ENCODE results near the gene ACO2. TPM values are rescaled to one million over a fixed set of nuclear protein-coding genes. Genes with fewer than 3 reads are reported as not detected.
"Not testable (repeated sequence)": the region's sequence is repeated elsewhere in the genome, so short reads cannot be mapped to it uniquely, and the experiment has no call there.

ACO2 gene
- total RNA-seq, 5 donors from 2014 or later (not counting 1 experiment from before 2014, with no cell fraction given) = 72.0 to 82.2 (median 77.0) TPM

- ChIA-PET CTCF (interaction anchor here (0.6 to 0.7 kb wide), 2 partner anchors 184 to 700 kb away, joined by 4 to 5 read pairs; no protein-coding TSS in a partner anchor), POLR2A (no interaction called here)
- H3K9me3 Mint-ChIP-seq = no peaks in the 10 kb centered on the region
- H3K27ac ChIP-seq (ENCODE audit: low read length) = no peak overlapping the region
- DNase-seq = no peak
- no peak overlapping the region for H3K4me3 ChIP-seq (ENCODE audit: control insufficient read depth in 1 of 2, extremely low read depth in 1 of 2, low read length in 1 of 2)
- no peak overlapping the region for H3K4me3 Mint-ChIP-seq
- no peaks in the 10 kb centered on the region for H3K4me1 Mint-ChIP-seq
- no peaks in the 10 kb centered on the region for H3K4me1 ChIP-seq (ENCODE audit: control insufficient read depth in 1 of 2, extremely low read depth in 1 of 2, insufficient read depth in 2 of 2, low read length in 2 of 2)
- H3K36me3 Mint-ChIP-seq = no peaks in the 10 kb centered on the region
- H3K27me3 ChIP-seq (replicated peaks in 1 of 2; ENCODE audit: control insufficient read depth in 2 of 2, extremely low read depth in 1 of 2, insufficient read depth in 2 of 2, low read length in 1 of 2) = peaks cover 4 to 31% of the 10 kb centered on the region in 2 experiments
- whole genome bisulfite sequencing (ENCODE audit: insufficient coverage) = 58% methylated on average over 2 of the region's 8 CpGs
- H3K9me3 ChIP-seq = no peaks in the 10 kb centered on the region
- peak in 3 of 4 experiments; percentile 43 to 56 (median 49) for ATAC-seq (replicated peaks in 1 of 4)
- no peaks in the 10 kb centered on the region for H3K36me3 ChIP-seq (ENCODE audit: control insufficient read depth in 2 of 2, extremely low read depth in 1 of 2, insufficient read depth in 1 of 2, low read length in 1 of 2)
- H3K27me3 Mint-ChIP-seq = peaks cover 8 to 22% of the 10 kb centered on the region in 2 donors
- no peak overlapping the region for H3K27ac Mint-ChIP-seq
Observed at GRCh38 chr22:41565403-41566054, 96.6 kb downstream of the ACO2 start.

DNA sequence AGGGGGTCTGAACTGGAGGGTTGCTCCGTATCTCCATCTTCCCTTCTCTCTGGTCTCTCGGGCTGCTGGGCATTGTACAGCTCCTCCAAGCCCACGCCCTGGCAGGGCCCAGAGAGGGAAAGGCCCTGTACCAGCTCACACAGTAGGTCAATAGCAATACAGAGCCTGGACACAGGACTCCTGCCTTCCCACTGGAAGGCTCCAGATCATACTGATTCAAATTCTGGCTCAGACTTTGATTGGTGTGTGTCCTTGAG, 98.5 kb downstream of the ACO2 start:
- H3K27me3 ChIP-seq (replicated peaks in 1 of 2; ENCODE audit: control insufficient read depth in 2 of 2, extremely low read depth in 1 of 2, insufficient read depth in 2 of 2, low read length in 1 of 2) = peaks cover 0 to 12% of the 10 kb centered on the region in 2 experiments
- no peaks in the 10 kb centered on the region for H3K36me3 ChIP-seq (ENCODE audit: control insufficient read depth in 2 of 2, extremely low read depth in 1 of 2, insufficient read depth in 1 of 2, low read length in 1 of 2)
- no peak overlapping the region for H3K27ac ChIP-seq (ENCODE audit: low read length)
- Mint-ChIP-seq H3K27me3 (peaks cover 0 to 7% of the 10 kb centered on the region in 2 donors), H3K36me3 (no peaks in the 10 kb centered on the region), H3K27ac (no peak overlapping the region), H3K4me3 (no peak overlapping the region), H3K9me3 (no peaks in the 10 kb centered on the region), H3K4me1 (no peaks in the 10 kb centered on the region)
- POLR2A ChIA-PET = interaction anchor here in 1 of 2 donors (0.7 kb wide), 1 partner anchor 85 kb away, joined by 7 read pairs; no protein-coding TSS in a partner anchor
- CTCF ChIA-PET = no interaction called here
- no peaks in the 10 kb centered on the region for H3K9me3 ChIP-seq
- no peak overlapping the region for H3K4me3 ChIP-seq (ENCODE audit: control insufficient read depth in 1 of 2, extremely low read depth in 1 of 2, low read length in 1 of 2)
- DNase-seq (no peak), ATAC-seq (replicated peaks in 1 of 4) (no peak)
- WGBS (ENCODE audit: insufficient coverage) = no CpG with 5 or more reads among the region's 3 CpGs
- H3K4me1 ChIP-seq (ENCODE audit: control insufficient read depth in 1 of 2, extremely low read depth in 1 of 2, insufficient read depth in 2 of 2, low read length in 2 of 2) = no peaks in the 10 kb centered on the region

GRCh38 chr22:41568811-41569210, 99.9 kb downstream of the ACO2 start:
- ChIA-PET POLR2A (no interaction called here), CTCF (no interaction called here)
- no peaks in the 10 kb centered on the region for H3K4me1 ChIP-seq (ENCODE audit: control insufficient read depth in 1 of 2, extremely low read depth in 1 of 2, insufficient read depth in 2 of 2, low read length in 2 of 2)
- no peaks in the 10 kb centered on the region for H3K36me3 ChIP-seq (ENCODE audit: control insufficient read depth in 2 of 2, extremely low read depth in 1 of 2, insufficient read depth in 1 of 2, low read length in 1 of 2)
- ATAC-seq (replicated peaks in 1 of 4) (no peak), DNase-seq (no peak)
- Mint-ChIP-seq H3K27ac (no peak overlapping the region), H3K4me1 (no peaks in the 10 kb centered on the region), H3K36me3 (no peaks in the 10 kb centered on the region), H3K4me3 (no peak overlapping the region), H3K9me3 (no peaks in the 10 kb centered on the region), H3K27me3 (peaks cover 0 to 3% of the 10 kb centered on the region in 2 donors)
- H3K9me3 ChIP-seq = no peaks in the 10 kb centered on the region
- WGBS (ENCODE audit: insufficient coverage) = 56% methylated on average over 7 of the region's 7 CpGs
- H3K27me3 ChIP-seq (replicated peaks in 1 of 2; ENCODE audit: control insufficient read depth in 2 of 2, extremely low read depth in 1 of 2, insufficient read depth in 2 of 2, low read length in 1 of 2) = no peaks in the 10 kb centered on the region
- no peak overlapping the region for H3K4me3 ChIP-seq (ENCODE audit: control insufficient read depth in 1 of 2, extremely low read depth in 1 of 2, low read length in 1 of 2)
- no peak overlapping the region for H3K27ac ChIP-seq (ENCODE audit: low read length)

DNA sequence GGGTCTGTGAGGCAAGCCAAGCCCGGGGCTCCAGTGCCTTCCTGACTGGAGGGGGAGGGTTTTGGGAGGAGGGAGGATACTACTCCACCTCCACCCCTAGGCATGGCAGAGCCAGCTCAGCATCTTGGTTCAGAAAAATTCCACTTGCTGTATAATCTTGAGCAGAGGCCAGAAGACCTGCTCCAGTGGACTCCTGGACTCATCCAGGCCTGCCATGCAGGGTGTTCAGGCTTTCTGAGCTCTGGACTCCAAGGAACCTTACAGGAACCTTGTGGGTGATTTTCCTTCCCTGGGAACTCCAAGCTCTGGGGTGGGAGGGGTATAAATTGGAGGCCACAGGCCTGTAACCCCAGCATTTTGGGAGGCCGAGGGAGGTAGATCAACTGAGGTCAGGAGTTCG, 101.3 kb downstream of the ACO2 start:
- ChIA-PET POLR2A (interaction anchor here in 1 of 2 donors (0.5 kb wide), 1 partner anchor 59 kb away, joined by 7 read pairs; no protein-coding TSS in a partner anchor), CTCF (no interaction called here)
- Histone ChIP-seq H3K9me3 (no peaks in the 10 kb centered on the region), H3K27ac (ENCODE audit: low read length) (no peak overlapping the region), H3K36me3 (ENCODE audit: control insufficient read depth in 2 of 2, extremely low read depth in 1 of 2, insufficient read depth in 1 of 2, low read length in 1 of 2) (no peaks in the 10 kb centered on the region), H3K27me3 (replicated peaks in 1 of 2; ENCODE audit: control insufficient read depth in 2 of 2, extremely low read depth in 1 of 2, insufficient read depth in 2 of 2, low read length in 1 of 2) (no peaks in the 10 kb centered on the region), H3K4me3 (ENCODE audit: control insufficient read depth in 1 of 2, extremely low read depth in 1 of 2, low read length in 1 of 2) (no peak overlapping the region), H3K4me1 (ENCODE audit: control insufficient read depth in 1 of 2, extremely low read depth in 1 of 2, insufficient read depth in 2 of 2, low read length in 2 of 2) (no peaks in the 10 kb centered on the region)
- H3K4me3 Mint-ChIP-seq = no peak overlapping the region
- no peaks in the 10 kb centered on the region for H3K9me3 Mint-ChIP-seq
- H3K4me1 Mint-ChIP-seq = no peaks in the 10 kb centered on the region
- H3K27ac Mint-ChIP-seq = no peak overlapping the region
- DNase-seq (no peak), ATAC-seq (replicated peaks in 1 of 4) (no peak)
- no peaks in the 10 kb centered on the region for H3K36me3 Mint-ChIP-seq
- whole genome bisulfite sequencing (ENCODE audit: insufficient coverage) = no CpG with 5 or more reads among the region's 3 CpGs
- H3K27me3 Mint-ChIP-seq = no peaks in the 10 kb centered on the region

DNA sequence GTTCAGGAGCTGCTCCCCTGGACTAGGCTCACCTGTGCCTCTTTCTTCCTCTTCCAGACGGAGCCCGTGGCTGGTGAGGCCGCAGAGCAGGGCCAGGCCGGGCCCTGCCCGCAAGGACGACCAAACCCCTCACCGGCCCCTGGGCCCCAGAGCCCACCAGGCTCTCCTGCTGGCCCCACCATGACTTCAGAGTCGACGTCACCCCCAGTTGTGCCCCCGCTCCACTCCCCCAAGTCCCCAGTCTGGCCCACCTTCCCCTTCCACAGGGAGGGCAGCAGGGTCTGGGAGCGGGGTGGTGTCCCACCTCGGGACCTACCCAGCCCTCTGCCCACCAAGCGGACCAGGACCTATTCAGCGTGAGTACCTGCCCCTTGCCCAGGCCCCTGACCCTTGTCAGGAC, 102.9 kb downstream of the ACO2 start:
- CTCF ChIA-PET = no interaction called here
- no peak for ATAC-seq (replicated peaks in 1 of 4)
- WGBS (ENCODE audit: insufficient coverage) = 92% methylated on average over 14 of the region's 14 CpGs

GRCh38 chr22:41572305-41572704, 103.4 kb downstream of the ACO2 start:
- ATAC-seq (replicated peaks in 1 of 4); H3K9me3 ChIP-seq; H3K27ac ChIP-seq (ENCODE audit: low read length); CTCF ChIA-PET; H3K4me3 Mint-ChIP-seq; H3K27ac Mint-ChIP-seq; H3K27me3 Mint-ChIP-seq; H3K9me3 Mint-ChIP-seq; H3K27me3 ChIP-seq (replicated peaks in 1 of 2; ENCODE audit: control insufficient read depth in 2 of 2, extremely low read depth in 1 of 2, insufficient read depth in 2 of 2, low read length in 1 of 2); H3K4me1 Mint-ChIP-seq; H3K4me3 ChIP-seq (ENCODE audit: control insufficient read depth in 1 of 2, extremely low read depth in 1 of 2, low read length in 1 of 2); H3K36me3 Mint-ChIP-seq; H3K4me1 ChIP-seq (ENCODE audit: control insufficient read depth in 1 of 2, extremely low read depth in 1 of 2, insufficient read depth in 2 of 2, low read length in 2 of 2); POLR2A ChIA-PET; DNase-seq: not testable (repeated sequence)
- H3K36me3 ChIP-seq (ENCODE audit: control insufficient read depth in 2 of 2, extremely low read depth in 1 of 2, insufficient read depth in 1 of 2, low read length in 1 of 2) = peaks cover 10 to 13% of the 10 kb centered on the region in 2 donors
- WGBS (ENCODE audit: insufficient coverage) = no CpG with 5 or more reads among the region's 3 CpGs

More for the DNA sequence above, 102.9 kb downstream of the ACO2 start:
- Mint-ChIP-seq H3K27me3 (no peaks in the 10 kb centered on the region), H3K4me3 (no peak overlapping the region), H3K4me1 (no peaks in the 10 kb centered on the region), H3K36me3 (peaks cover 3% of the 10 kb centered on the region), H3K9me3 (no peaks in the 10 kb centered on the region), H3K27ac (no peak overlapping the region)
- H3K9me3 ChIP-seq = no peaks in the 10 kb centered on the region
- H3K27ac ChIP-seq (ENCODE audit: low read length) = no peak overlapping the region
- POLR2A ChIA-PET = no interaction called here
- no peaks in the 10 kb centered on the region for H3K27me3 ChIP-seq (replicated peaks in 1 of 2; ENCODE audit: control insufficient read depth in 2 of 2, extremely low read depth in 1 of 2, insufficient read depth in 2 of 2, low read length in 1 of 2)
- no peak for DNase-seq
- H3K4me3 ChIP-seq (ENCODE audit: control insufficient read depth in 1 of 2, extremely low read depth in 1 of 2, low read length in 1 of 2) = no peak overlapping the region
- H3K36me3 ChIP-seq (ENCODE audit: control insufficient read depth in 2 of 2, extremely low read depth in 1 of 2, insufficient read depth in 1 of 2, low read length in 1 of 2) = peaks cover 5 to 8% of the 10 kb centered on the region in 2 donors
- no peaks in the 10 kb centered on the region for H3K4me1 ChIP-seq (ENCODE audit: control insufficient read depth in 1 of 2, extremely low read depth in 1 of 2, insufficient read depth in 2 of 2, low read length in 2 of 2)

DNA sequence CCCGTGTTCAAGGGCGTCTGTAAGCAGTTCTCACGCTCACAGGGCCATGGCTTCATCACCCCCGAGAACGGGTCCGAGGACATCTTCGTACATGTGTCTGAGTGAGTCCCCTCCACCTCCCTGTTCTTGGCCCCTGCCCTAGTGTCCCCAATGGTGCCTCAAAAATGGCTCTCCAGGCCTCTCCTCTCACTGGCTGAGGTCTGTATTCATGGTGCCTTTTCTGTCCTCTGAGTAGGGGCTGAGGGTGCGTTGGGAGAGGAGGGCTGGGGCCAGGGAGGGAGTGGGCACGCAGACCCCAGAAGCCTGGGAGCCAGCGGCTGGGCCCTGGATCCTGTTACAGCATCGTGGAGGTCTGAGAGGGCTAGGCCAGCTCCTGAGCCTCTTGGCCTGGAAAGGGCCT, 104.8 kb downstream of the ACO2 start:
- Histone ChIP-seq H3K9me3 (no peaks in the 10 kb centered on the region), H3K4me1 (ENCODE audit: control insufficient read depth in 1 of 2, extremely low read depth in 1 of 2, insufficient read depth in 2 of 2, low read length in 2 of 2) (peaks cover 0 to 2% of the 10 kb centered on the region in 2 experiments), H3K36me3 (ENCODE audit: control insufficient read depth in 2 of 2, extremely low read depth in 1 of 2, insufficient read depth in 1 of 2, low read length in 1 of 2) (peaks cover 14 to 26% of the 10 kb centered on the region in 2 donors), H3K27me3 (replicated peaks in 1 of 2; ENCODE audit: control insufficient read depth in 2 of 2, extremely low read depth in 1 of 2, insufficient read depth in 2 of 2, low read length in 1 of 2) (no peaks in the 10 kb centered on the region), H3K27ac (ENCODE audit: low read length) (no peak overlapping the region), H3K4me3 (ENCODE audit: control insufficient read depth in 1 of 2, extremely low read depth in 1 of 2, low read length in 1 of 2) (no peak overlapping the region)
- ChIA-PET CTCF (no interaction called here), POLR2A (no interaction called here)
- H3K27ac Mint-ChIP-seq = no peak overlapping the region
- H3K4me3 Mint-ChIP-seq = no peak overlapping the region
- ATAC-seq (replicated peaks in 1 of 4) = no peak
- peaks cover 14% of the 10 kb centered on the region for H3K36me3 Mint-ChIP-seq
- H3K9me3 Mint-ChIP-seq = no peaks in the 10 kb centered on the region
- H3K27me3 Mint-ChIP-seq = no peaks in the 10 kb centered on the region
- no peak for DNase-seq
- H3K4me1 Mint-ChIP-seq = no peaks in the 10 kb centered on the region
- 92% methylated on average over 11 of the region's 11 CpGs for WGBS (ENCODE audit: insufficient coverage)

Measured in T-cell (primary cell).